GM19467 (cell line): ENCODE measurements around the gene KAT2A.

ENCODE experiments used
- ATAC-seq: cut with Tn5 transposase; IDR thresholded peaks from one replicate; pipeline ENCODE4 v1.9.1; 2021; ENCODE audit warnings: mild to moderate bottlenecking, moderate library complexity; ENCODE audit not compliant: unreplicated experiment

The KAT2A gene

DNA sequence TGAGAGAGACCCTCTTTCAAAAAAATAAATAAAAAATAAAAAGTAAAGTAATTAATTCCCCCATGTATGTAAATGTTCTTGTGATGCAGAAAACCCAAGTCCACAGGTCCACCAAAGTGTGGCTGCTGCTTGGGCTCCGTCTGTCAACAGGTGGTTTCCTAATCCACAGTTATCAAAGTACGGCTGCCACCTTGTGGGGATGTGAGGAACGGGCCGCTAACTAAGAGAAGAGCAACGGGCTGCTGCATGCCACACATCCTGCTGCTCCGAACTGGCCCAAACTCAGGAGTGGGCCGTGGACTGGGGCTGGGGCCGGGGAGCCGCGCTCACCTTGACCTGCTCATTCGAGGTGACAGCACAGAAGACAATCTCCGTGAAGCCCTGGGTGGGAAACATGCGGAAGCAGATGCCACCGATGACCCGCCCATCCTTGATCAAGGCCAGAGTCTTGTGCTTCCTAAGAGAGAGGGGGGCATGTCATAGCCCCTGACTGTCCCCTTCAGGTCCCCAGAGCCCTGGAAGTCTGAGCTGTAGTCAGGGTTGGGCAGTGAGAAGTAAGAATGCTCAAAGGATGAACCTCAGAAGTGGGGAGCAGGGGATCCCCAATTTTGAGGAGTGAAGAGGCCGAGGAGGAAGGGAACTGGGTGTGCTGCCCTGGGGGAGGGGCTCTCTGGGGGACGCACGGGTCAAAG is 4.3 kb downstream of the KAT2A start:
- ATAC-seq: no peak

DNA sequence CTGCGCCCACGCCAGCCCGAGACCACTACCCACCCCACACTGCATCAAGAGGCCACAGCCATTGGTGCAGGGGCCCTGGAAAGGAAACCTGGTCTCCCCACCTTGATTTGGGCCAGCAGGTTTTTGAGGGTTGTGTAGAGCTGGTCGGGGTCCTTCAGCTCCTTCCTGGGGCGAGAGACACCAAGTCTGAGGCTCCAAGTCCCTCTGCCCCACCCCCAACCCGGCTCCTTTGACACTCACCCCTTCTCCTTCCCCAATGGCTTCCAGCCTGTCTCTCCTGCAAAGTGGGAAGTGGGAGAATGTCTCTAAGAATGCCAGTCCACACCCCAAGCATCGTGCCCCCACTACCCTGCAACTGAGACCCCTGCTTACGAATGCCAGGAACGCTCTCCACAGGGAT is 7.0 kb downstream of the KAT2A start:
- no peak for ATAC-seq

DNA sequence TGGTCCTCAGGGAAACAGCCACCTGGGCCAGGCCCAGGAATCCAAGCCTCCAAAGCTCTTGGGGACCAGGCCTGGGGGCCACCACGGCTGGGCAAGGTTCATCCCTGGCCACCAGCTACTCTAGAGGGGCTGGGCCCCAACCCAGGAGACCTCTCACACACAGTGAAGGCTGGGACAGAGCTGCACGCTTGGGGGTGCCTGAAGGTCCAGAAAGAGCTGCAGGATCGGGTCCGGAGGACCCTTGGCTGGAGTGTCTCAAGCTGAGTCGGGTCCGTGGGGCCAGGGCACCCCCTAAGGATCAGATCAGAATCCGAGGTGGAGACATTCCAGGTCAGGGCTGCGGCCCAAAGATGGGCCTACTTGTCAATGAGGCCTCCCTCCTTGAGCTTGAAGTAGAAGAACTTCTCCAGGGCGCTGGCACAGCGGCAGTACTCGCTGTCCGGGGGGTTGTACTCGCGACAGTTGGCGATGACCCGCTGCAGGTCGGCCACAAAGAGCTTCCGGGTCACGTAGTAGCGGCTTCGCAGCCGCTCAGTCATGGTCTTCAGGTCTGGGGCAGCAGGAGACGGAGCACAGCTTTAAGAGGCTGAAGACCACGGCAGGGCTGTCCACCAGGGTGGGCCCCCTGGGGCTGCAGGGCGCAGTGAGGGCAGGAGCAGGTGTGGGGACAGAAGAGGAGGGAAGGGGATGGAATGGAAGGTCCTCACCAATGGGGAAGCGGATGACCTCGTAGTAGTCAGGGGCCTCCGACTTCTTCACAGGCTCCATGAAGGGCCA is 7.7 kb downstream of the KAT2A start:
- no peak for ATAC-seq

DNA sequence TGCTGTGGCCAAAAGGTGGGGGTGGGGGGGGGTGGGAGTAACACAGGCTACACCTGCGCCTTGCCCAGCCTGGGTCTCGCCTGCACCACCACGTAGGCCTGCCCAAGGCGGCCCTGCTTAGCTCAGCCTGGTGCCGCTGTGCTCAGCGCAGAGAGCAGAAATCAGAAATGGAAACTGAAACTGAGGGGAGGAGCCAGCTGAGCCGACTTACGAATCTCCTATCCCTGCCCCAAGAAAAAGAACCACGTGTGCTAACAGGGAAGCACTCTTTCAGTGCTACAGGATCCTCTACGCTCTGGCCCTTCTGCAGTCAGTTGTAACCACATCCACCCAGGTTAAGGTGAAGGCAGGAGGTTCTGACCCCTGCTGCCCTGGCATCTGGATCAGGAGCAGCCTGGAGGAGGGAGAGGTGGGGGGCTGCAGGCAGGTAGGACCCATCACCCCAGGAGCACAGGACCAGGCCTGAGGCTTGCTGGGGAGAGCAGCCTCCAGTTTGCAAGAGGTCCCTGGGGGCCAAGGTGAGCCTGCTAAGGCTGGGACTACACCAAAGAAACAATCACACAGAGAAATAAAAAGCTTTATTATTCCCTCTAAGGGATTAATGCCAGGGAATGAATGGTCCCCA is 8.5 kb downstream of the KAT2A start, which contains the start of gene DHX58:
Gene DHX58 (minus strand): TSS at position 163 of the 625 bp plus-strand sequence. CDS start 822 bp downstream, outside the sequence.
- peak; percentile 64 for ATAC-seq

DNA sequence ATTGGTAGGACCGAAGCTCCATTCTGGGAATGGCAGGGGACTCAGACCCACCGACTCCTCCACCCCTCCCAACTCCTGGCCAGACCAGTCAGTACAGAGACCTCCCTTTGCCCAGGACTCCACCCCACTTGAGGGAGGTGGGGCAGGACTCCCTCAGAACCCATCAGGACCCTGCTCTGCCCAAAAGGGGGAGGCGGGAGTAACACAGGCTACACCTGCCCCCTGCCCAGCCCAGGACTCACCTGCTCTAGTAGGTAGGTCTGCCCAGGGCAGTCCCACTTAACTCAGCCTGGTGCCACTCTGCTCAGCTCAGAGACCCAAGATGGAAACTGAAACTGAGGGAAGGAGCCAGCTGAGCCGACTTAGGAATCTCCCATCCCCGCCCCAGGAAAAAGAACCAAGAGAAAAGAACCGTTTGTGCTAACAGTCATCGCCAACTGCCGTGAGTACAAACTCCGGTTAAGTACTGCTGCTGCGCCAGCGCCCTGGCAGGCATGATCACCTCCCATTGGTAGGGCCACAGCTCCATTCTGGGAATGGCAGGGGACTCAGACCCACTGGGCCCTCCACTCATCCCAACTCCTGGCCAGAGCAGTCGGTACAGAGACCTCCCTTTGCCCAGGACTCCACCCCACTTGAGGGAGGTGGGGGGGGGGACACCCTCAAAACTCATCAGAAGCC is 9.2 kb downstream of the KAT2A start:
- no peak for ATAC-seq

DNA sequence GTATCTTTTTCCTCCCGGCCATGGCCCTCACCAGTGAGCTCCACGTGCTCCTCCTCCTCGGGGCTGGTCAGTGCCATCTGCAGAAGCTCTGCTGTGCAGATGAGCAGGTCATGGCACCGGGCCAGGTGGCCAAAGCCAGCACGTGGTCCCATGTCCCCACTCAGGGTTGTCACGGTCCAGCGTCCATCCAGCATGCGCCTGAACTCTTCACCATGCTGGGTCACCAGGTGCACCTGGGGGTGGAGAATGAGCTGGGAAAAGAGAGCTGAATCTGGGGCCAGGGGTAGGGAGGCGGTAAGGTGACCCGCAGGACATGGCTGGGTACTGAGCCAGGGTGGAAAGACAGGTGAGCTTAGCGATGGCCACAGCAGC is 9.9 kb downstream of the KAT2A start:
- no peak for ATAC-seq

DNA sequence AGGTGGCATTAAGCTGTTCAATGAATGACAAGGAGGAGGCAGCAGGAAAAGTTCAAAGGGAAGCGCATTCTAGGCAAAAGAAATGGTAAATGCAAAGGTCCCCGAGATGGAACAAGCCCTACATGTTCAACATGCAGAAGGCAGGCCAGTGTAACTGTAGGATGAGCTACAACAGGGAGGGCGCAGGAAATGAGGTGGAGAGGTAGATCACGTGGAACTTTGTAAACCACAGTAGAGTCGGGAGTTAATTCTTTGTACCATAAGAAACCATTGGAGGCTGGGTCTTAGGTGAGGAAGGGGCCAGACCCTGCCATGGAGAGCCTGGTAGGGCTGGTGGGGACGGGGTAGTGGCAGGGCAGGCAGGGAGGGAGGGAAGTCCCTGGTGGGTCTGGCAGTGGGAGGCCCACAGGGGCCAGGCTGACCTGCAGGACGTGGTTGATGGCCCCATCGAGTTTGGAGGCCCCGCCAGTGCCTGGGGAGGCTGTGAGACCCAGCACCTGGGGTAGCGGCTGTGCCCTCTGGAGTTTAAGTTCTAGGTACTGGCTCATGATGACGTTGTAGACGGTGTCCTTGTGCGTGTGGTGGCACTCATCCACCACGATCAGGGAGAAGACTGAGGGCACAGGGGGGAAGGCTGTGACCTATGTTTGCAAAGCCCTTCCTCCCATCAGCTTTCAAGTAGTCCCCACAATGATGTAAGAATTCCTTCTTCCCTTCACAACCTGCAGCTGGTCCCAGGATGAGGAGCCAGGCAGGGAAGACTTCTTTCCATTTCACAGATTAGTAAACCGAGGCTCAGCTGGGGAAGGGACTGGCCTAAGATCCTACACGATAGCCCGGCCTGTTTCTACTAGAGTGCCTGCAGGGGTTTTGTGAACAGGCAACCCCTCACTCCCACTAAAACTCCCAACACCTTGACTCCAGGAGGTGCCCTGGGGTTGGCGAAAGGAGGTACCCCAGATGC is 10.6 kb downstream of the KAT2A start:
- no peak for ATAC-seq

DNA sequence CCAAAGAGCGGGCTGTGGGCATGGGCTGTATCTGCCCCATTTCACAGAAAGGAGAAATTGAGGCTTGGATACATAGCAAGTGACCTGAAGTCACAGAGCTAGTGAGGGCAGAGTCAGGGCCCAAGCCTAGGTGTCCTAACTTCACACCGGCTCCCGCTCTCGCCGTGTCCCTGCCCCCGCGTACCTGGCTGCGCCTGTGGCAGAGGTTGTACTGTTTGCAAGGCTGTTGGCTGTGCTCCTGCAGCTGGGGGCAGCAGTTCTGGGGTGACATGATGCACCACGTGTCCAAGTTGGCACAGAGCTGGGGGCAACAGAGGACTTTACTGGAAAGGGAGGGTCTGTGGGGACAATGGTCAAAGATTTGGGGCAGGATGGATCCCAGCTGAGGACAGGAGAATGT is 12.1 kb downstream of the KAT2A start:
- no peak for ATAC-seq

DNA sequence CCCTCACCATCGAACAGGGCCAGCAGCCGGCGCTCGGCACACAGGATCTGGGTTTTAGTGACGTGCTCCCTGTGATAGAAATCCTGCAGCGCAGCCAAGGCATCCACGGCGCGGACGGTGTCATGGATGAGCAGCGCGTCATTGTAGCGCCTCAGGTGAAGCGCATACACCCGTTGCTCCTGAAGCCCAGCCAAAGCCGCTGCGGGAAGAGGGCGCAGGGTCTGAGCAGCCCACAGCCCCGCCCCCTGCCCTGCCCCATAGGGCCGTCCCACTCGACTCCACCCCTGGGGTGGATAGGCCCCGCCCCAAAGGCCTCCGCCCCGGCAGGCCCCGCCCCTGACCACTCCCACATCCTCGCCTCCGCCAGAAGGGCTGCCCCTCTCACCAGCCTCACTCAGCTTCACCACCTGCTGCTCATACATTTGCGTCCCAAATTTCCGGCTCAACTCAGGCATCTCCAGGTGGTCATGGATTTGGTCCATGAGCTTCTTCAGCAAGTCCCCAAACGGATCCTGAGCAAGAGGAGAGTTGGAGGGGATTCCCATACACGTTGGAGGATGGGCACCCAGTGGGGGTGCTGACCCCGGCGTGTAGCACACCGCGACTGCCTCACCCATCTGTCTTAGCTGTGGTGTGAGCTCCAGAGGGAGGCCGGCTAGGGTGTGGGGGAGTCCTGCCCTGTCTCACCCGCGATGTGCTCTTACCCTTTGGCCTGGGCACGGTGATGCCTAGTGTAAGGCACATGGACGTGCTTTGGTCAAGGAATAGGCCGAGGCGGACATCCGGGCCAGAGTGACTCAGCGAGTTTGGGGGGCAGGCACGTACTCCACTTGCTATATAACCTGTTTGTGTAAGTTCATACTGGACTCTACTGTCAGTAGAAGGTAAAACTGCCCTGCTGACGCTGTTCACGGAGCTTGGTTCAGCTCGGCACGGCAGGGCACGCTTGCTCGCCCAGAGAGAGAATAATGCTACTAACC is 13.3 kb downstream of the KAT2A start:
- ATAC-seq: peak; percentile 59

DNA sequence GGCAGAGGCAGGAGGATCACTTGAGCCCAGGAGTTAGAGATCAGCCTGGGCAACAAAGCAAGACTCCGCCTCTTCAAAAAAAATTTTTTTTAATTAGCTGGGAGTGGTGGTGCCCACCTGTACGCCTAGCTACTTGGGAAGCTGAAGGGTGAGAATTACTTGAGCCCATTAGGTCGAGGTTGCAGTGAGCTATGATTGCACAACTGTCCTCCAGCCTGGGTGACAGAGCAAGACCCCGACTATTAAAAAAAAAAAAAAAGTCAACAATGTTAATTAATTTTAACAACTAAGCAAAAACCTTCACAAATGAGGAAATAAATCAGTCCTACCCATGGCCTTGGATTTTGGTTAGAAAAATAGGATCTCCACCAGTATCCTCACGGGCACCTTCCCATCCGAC is 14.0 kb downstream of the KAT2A start:
- no peak for ATAC-seq

DNA sequence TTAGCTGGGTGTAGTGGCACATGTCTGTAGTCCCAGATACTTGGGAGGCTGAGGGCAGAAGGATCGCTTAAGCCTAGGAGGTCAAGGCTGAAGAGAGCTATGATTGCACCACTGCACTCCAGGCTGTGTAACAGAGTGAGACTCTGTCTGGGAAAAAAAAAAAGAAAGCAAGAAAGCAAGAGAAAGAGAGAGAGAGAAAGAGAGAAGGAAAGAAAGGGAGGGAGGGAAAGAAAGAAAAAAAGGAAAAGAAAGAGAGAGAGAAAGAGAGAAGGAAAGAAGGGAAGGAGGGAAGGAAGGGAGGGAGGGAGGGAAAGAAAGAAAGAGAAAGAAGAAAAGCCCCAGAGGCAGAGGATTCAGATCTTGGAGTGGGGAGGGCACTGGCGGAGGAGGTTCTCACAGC is 15.2 kb downstream of the KAT2A start:
- no peak for ATAC-seq

DNA sequence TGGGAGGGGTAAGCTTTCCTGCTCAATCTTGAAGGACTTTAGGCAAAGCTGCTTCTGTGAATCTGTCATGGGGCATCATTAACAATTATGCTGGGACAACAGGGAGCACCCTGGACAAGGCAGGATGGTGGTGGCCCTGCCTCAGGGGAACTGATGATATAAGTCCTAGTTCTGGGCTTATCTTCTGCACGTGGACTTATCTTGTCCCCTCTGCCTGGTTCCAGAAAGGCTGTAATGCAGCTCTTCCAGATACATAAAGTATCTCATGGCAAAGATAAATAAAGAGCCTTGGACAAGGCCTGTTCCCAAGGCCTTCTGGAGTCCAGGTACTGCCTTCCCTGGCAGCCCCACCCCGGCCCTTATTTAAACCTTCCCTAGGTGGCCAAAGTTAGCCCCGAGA is 16.9 kb downstream of the KAT2A start:
- ATAC-seq: no peak

DNA sequence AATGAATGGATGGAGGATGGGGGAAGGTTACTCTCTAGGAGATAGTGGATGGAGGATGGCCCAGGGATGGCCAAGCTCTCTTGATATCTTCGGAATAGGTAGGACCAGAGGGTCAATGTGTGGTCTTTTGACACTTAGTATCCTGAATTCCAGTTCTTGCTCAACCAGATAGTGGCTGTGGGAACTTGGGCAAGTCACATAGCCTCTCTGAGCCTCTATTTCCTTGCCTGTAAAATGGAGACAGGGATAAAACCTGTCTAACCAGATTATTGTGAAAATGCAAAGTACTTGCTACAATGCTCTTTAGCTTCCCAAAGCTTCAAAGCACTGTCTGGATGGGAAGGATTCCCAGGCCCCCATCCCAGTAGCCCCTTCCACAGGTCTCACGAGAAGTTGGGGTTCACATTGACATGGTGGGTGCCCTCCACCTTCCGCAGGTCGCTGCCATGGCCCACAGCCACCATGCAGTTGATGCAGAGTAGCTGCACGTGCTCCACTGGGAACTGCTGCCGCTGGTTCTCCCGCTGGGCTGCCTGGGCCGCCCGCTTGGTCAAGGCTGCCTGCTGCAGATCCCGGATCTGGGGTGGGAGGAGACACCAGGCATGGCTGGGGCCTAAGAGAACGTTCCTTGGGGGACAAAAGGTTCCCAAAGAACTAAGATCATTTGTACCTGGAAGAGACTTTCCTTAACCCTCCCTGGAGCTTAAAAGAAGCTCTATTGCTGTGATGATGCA is 17.8 kb downstream of the KAT2A start:
- ATAC-seq: no peak

DNA sequence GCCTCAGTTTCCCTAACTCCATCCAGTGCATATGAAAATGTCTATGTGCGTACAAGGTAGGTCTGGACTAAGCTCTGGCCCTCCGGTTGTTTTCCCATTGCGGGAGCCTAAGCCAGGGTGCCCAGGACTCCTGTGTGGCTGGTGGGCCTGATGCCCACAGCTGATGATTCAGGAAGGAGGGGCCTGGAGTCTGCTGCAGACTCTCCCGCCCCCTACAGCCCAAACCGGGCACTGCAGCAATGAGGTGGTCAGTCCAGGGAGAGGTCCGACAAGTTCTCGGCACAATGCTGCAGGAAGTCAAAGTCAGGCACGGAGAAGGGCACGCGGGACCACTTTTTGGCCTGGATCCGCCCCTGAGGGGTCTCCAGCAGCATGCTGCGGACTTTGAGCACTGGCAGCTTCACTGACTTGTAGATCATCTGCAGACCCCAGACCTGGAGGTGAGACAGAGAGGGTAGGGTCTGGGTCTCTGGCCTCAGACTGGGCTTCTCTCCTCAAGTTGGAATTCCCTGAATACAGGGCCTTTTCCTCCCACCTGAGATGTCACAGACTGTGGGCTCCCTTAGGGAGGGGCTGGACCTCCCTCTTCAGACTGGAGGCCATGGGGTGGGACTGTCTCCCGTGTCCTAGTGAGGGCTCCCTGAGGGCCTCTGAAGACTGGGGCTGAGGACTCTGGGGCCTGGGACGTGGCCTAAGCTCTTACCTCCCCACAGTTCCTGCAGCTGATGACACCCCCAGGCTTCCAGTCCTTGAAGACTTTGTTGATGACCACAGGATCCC is 19.5 kb downstream of the KAT2A start:
- no peak for ATAC-seq

DNA sequence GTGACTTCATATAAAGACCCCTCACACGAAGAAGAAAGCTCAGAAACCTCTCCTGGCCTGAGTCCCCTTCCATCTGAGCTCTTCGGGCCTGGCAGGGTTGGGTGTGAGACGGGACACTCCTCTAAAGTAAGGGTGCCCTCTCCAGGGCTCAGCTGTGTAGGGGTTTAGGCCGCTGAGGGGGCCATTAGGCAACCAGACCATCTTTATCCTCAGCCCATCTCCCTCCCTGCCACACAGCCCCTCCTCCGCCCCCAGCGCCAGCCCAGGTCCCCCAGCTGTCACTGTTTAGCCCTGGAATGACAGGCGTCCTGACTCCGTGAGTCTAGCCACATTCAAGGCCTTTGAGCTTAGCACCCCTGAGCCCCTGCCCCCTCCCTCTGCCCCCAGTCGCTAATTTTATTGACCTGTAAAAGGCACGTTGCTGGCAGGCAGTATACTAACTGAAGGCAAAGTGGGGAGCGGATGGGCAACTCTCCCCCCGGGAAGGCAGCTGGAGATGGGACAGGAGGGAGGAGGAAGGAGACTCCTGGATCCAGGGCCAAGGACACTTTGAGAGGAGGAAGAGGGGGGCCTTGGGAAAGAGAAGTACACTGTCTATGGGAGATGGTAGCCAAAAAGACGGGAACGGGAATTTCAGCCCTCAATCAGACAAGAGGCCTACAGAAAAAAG is 22.3 kb downstream of the KAT2A start:
- ATAC-seq: no peak

DNA sequence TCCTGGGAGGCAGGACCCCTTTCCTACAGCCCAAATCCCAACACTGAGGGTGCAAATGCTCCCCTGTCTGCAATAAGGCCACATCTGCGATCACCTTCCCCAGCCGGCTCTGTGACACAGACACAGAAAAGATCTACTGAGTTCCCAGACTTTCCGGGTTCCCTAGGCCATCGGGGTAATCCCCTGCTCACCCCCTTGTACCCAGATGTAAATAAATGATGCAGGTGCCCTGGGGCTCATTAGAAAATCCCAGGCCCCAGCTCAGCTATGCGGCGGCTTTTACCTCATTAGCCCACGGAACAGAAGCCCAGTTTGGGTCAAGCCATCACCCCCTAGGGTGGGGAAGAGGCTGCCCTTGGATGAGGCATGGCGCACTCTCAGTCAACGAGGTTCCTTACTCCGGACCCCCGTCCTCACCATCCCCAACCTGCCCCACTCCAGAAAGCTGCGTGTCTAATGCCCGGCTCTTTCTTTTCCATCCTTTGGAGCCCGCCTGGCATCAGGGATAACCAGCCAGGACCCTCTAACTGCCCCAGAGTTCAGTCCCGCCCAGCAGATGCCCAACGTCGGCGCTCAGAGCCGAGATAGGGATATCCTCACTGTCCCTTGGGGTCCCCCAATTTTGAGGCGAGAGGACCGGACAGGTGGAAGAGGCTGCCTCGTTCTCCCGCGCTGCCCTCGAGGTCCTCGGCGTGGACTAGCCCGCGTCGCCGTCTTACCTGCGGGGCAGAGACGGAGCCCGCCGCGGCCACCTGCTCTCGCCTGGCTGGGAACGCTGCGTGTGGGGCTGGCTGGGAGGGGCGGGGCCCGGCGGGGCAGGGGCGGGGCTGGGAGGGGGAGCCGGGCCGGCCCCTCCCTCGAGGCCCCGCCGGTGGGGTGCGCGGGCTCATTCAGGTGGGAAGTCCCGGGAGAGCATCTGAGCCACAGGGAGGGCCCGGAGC is 23.2 kb downstream of the KAT2A start, which contains the start of gene ZNF385C:
Gene ZNF385C (minus strand): TSS at position 783 of the 941 bp plus-strand sequence. CDS start 35,417 bp downstream, outside the sequence.
- no peak for ATAC-seq
